Gastrocnemius medialis (tissue), 4 donors: ENCODE measurements around the gene CFAP77.

Source experiments
- CTCF ChIP-seq, 5 experiments: fragments of 450-650 bp in 3 of 5; fragments of 200-600 bp in 2 of 5; sonication (generic) in 2 of 5; IDR thresholded peaks in 4 of 5; conservative IDR thresholded peaks in 1 of 5; 1 replicate in 4 of 5; 2 replicates in 1 of 5; pipeline ENCODE4 v1.5.1; 2016 to 2019; ENCODE audit warnings: antibody characterized with exemption in 5 of 5, mild to moderate bottlenecking in 3 of 5, moderate library complexity in 3 of 5
- POLR2A ChIP-seq, 2 donors: fragments of 450-650 bp; IDR thresholded peaks; one replicate each; pipeline ENCODE4 v1.6.1; 2017; ENCODE audit warnings: antibody characterized with exemption in 2 of 2, mild to moderate bottlenecking in 2 of 2, moderate library complexity in 2 of 2

- TF ChIP-seq POLR2A (IDR thresholded peaks at IDR 0.05) (no peak), CTCF (IDR thresholded peaks at IDR 0.05 in 4 of 5, conservative IDR thresholded peaks at IDR 0.05 in 1 of 5) (no peak)
Observed at GRCh38 chr9:132500193-132500592, 90.2 kb downstream of the CFAP77 start.
